SK-N-SH (cell line): ENCODE measurements around the gene STK4.

Experiments used
- EP300 ChIP-seq, 2 experiments: IDR thresholded peaks; 2 replicates each; pipeline versions ENCODE4 v1.4.0 to v1.6.1; 2012; ENCODE audit warnings: borderline replicate concordance in 1 of 2, low read depth in 1 of 2, low read length in 1 of 2
- EZH2phosphoT487 ChIP-seq: fragments of 200-600 bp; sonication (generic); IDR thresholded peaks from 2 replicates; pipeline ENCODE4 v1.6.1; 2017; ENCODE audit warnings: low read depth, mixed run types, mild to moderate bottlenecking, antibody characterized with exemption, moderate library complexity, borderline replicate concordance
- MAX ChIP-seq: IDR thresholded peaks from 2 replicates; pipeline ENCODE4 v1.4.0; 2012; ENCODE audit warnings: low read depth
- MXI1 ChIP-seq: IDR thresholded peaks from 2 replicates; pipeline ENCODE4 v1.6.1; 2012; ENCODE audit warnings: mild to moderate bottlenecking, low read depth, low read length, improper control_type of control experiment
- POLR2AphosphoS5 ChIP-seq: IDR thresholded peaks from 2 replicates; pipeline ENCODE4 v1.6.1; 2012; ENCODE audit warnings: low read depth, low read length
- RAD21 ChIP-seq: IDR thresholded peaks from 2 replicates; pipeline ENCODE4 v1.6.1; 2012; ENCODE audit warnings: mild to moderate bottlenecking, low read length
- RFX5 ChIP-seq: IDR thresholded peaks from 2 replicates; pipeline ENCODE4 v1.6.1; 2012; ENCODE audit warnings: mild to moderate bottlenecking, improper control_type of control experiment, low read length
- USF2 ChIP-seq: fragments of 150-350 bp; IDR thresholded peaks from 2 replicates; pipeline ENCODE4 v1.6.1; 2017; ENCODE audit warnings: antibody characterized with exemption, low read length, low read depth, borderline replicate concordance
- TF ChIP-seq, protein P1 (sequence below): fragments of 200-600 bp; sonication (generic); IDR thresholded peaks from 2 replicates; pipeline ENCODE4 v1.6.1; 2017; ENCODE audit warnings: antibody characterized with exemption, mild to moderate bottlenecking, moderate library complexity

- no peak for TF ChIP-seq RAD21
- TF ChIP-seq EP300 (IDR thresholded peaks at IDR 0.05; ENCODE audit: borderline replicate concordance in 1 of 2, low read depth in 1 of 2, low read length in 1 of 2): peak in 1 of 2 experiments; percentile 9; a peak in 1 of 4 replicates
- TF ChIP-seq, protein P1, sequence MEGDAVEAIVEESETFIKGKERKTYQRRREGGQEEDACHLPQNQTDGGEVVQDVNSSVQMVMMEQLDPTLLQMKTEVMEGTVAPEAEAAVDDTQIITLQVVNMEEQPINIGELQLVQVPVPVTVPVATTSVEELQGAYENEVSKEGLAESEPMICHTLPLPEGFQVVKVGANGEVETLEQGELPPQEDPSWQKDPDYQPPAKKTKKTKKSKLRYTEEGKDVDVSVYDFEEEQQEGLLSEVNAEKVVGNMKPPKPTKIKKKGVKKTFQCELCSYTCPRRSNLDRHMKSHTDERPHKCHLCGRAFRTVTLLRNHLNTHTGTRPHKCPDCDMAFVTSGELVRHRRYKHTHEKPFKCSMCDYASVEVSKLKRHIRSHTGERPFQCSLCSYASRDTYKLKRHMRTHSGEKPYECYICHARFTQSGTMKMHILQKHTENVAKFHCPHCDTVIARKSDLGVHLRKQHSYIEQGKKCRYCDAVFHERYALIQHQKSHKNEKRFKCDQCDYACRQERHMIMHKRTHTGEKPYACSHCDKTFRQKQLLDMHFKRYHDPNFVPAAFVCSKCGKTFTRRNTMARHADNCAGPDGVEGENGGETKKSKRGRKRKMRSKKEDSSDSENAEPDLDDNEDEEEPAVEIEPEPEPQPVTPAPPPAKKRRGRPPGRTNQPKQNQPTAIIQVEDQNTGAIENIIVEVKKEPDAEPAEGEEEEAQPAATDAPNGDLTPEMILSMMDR: no peak
- TF ChIP-seq USF2: no peak
- TF ChIP-seq EZH2phosphoT487: no peak
- TF ChIP-seq POLR2AphosphoS5: no peak
- no peak for TF ChIP-seq MAX
- TF ChIP-seq MXI1: no peak
- no peak for TF ChIP-seq RFX5
These were observed 52.9 kb downstream of the STK4 start for GRCh38 chr20:45019027-45019761.
